K562 (cell line): Measurements from ENCODE around the gene RIPPLY3. TPM values are rescaled to one million over a fixed set of nuclear protein-coding genes. Genes with fewer than 3 reads are reported as not detected.

Source experiments
- CBX1 ChIP-seq: sonication (generic); IDR thresholded peaks from 2 replicates; pipeline ENCODE4 v1.6.1; 2016; ENCODE audit warnings: antibody characterized with exemption, low read depth, mild to moderate bottlenecking
- GTF2E2 ChIP-seq: fragments of 200-800 bp; sonication (Bioruptor generic); IDR thresholded peaks from 2 replicates; pipeline ENCODE4 v1.6.1; 2016; ENCODE audit warnings: missing genetic modification characterization, missing compliant biosample characterization
- HNRNPLL ChIP-seq: fragments of 200-400 bp; formaldehyde crosslinking; IDR thresholded peaks from 2 replicates; pipeline ENCODE4 v1.6.1; 2017; ENCODE audit warnings: low read length, low read depth, mild to moderate bottlenecking; ENCODE audit not compliant: poor library complexity, severe bottlenecking
- LCOR ChIP-seq: sonication (generic); formaldehyde crosslinking; IDR thresholded peaks from 2 replicates; pipeline ENCODE4 v1.8.0; 2022; ENCODE audit warnings: mild to moderate bottlenecking, missing genetic modification reagents
- POLR2B ChIP-seq: fragments of 450-650 bp; IDR thresholded peaks from 2 replicates; pipeline ENCODE4 v1.6.1; 2018; ENCODE audit warnings: low read depth; ENCODE audit not compliant: partially characterized antibody
- RUNX1 ChIP-seq: sonication (generic); IDR thresholded peaks from 2 replicates; pipeline ENCODE4 v1.6.1; 2016; ENCODE audit warnings: antibody characterized with exemption, low read depth
- TAF9B ChIP-seq: fragments of 450-650 bp; IDR thresholded peaks from 2 replicates; pipeline ENCODE4 v1.6.1; 2018; ENCODE audit warnings: mild to moderate bottlenecking; ENCODE audit not compliant: partially characterized antibody
- TBP ChIP-seq: optimal IDR thresholded peaks from 2 replicates; pipeline ENCODE3; 2011; ENCODE audit warnings: low read depth, low read length, improper control_type of control experiment
- U2AF1 ChIP-seq: fragments of 200-400 bp; formaldehyde crosslinking; optimal IDR thresholded peaks from 2 replicates; pipeline ENCODE3; 2017; ENCODE audit warnings: mild to moderate bottlenecking, low read depth, low read length, moderate library complexity
- ZNF121 ChIP-seq: sonication (generic); formaldehyde crosslinking; conservative IDR thresholded peaks from 2 replicates; pipeline ENCODE4 v1.8.0; 2022; ENCODE audit warnings: missing genetic modification reagents
- ZNF165 ChIP-seq: fragments of 250-450 bp; sonication (Bioruptor Pico); IDR thresholded peaks from 2 replicates; pipeline ENCODE4 v1.4.0; 2020; ENCODE audit warnings: borderline replicate concordance
- ZNF668 ChIP-seq: fragments of 250-450 bp; sonication (Bioruptor Pico); IDR thresholded peaks from 2 replicates; pipeline ENCODE4 v1.8.0; 2022; ENCODE audit warnings: mild to moderate bottlenecking, inconsistent platforms
- polyA plus RNA-seq, 8 experiments: library from polyadenylated mRNA; depleted of rRNA in 4 of 8; stranded (reverse) in 5 of 8; unstranded in 3 of 8; fragments of >200 nt; fragmentation: Nextera tagmentation in 2 of 8; fragmentation: Illumina TruSeq in 1 of 8; extraction: Ambion mirVana in 2 of 8; extraction: Trizol in 1 of 8; gene quantifications; 2 replicates each; pipeline versions ENCODE4 v1.2.1 to v1.2.3, GENCODE V29; 2011 to 2014; ENCODE audit warnings: inconsistent platforms in 1 of 8, missing spikeins in 1 of 8
- total RNA-seq, 7 experiments: library from RNA; depleted of rRNA in 6 of 7; stranded (reverse); fragments of >200 nt in 6 of 7; fragmentation: Illumina TruSeq in 2 of 7; extraction: Trizol in 2 of 7; gene quantifications; 2 replicates each; pipeline versions ENCODE4 v1.2.1 to v1.2.3, GENCODE V29; 2011 to 2021; ENCODE audit warnings: low replicate concordance in 1 of 7
- TF ChIP-seq, protein P1 (sequence below): fragments of 450-650 bp; IDR thresholded peaks from 2 replicates; pipeline ENCODE4 v1.7.0; 2016; ENCODE audit warnings: borderline replicate concordance
- TF ChIP-seq, protein P2 (sequence below): fragments of 250-450 bp; sonication (Bioruptor Pico); IDR thresholded peaks from 2 replicates; pipeline ENCODE4 v1.4.0; 2020
- TF ChIP-seq, protein P3 (sequence below): fragments of 450-650 bp; IDR thresholded peaks from 2 replicates; pipeline ENCODE4 v1.6.1; 2014; ENCODE audit warnings: low read depth, mild to moderate bottlenecking, moderate library complexity, borderline replicate concordance
- TF ChIP-seq, protein P4 (sequence below): fragments of 250-450 bp; sonication (Bioruptor Pico); IDR thresholded peaks from 2 replicates; pipeline ENCODE4 v1.5.0; 2020; ENCODE audit warnings: mild to moderate bottlenecking

Gene RIPPLY3
- total and polyA plus RNA-seq, 9 of the 15 experiments (the other 6 are each of a cell fraction or from before 2014, with no cell fraction given): not detected

DNA sequence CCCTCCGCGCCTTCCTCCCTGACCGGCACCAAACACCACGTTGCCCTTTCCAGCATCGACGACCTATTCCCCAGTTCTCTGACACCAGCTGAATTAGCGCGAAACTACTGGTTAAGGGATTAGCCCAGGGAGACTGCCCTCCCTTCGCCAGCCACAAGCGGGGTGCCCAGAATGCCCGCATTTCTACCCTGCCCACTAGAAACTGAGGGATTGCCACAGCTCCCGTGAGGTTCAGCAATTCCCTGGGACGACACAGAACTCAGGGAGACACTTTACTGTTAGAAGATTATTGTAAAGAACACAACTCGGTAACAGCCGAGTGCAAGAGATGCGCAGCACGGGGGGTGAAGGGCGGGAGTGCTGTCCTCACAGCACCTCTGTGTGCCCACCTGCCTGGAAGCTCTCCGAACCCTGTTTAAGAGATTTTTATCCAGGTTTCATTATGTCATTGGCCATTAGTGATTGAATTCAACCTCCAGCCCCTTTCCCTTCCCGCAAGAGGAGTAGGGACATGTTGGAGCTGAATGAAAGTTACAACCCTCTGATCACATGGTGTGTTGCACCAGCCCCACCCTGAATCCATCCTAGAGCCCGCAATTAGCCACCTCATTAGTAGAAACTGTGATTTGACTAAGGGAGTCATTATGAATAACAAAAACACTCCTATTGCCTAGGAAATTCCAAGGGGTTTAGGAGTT lies 15.8 kb upstream of the RIPPLY3 start (continued):
- TF ChIP-seq GTF2E2: no peak
- TF ChIP-seq TBP: peak; percentile 4
- TF ChIP-seq, protein P1, sequence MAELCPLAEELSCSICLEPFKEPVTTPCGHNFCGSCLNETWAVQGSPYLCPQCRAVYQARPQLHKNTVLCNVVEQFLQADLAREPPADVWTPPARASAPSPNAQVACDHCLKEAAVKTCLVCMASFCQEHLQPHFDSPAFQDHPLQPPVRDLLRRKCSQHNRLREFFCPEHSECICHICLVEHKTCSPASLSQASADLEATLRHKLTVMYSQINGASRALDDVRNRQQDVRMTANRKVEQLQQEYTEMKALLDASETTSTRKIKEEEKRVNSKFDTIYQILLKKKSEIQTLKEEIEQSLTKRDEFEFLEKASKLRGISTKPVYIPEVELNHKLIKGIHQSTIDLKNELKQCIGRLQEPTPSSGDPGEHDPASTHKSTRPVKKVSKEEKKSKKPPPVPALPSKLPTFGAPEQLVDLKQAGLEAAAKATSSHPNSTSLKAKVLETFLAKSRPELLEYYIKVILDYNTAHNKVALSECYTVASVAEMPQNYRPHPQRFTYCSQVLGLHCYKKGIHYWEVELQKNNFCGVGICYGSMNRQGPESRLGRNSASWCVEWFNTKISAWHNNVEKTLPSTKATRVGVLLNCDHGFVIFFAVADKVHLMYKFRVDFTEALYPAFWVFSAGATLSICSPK: no peak
- no peak for TF ChIP-seq HNRNPLL
- no peak for TF ChIP-seq ZNF668
- no peak for TF ChIP-seq ZNF121 (CRISPR knock-in tag)
- peak; percentile 13 for TF ChIP-seq POLR2B
- no peak for TF ChIP-seq CBX1
- TF ChIP-seq, protein P2, sequence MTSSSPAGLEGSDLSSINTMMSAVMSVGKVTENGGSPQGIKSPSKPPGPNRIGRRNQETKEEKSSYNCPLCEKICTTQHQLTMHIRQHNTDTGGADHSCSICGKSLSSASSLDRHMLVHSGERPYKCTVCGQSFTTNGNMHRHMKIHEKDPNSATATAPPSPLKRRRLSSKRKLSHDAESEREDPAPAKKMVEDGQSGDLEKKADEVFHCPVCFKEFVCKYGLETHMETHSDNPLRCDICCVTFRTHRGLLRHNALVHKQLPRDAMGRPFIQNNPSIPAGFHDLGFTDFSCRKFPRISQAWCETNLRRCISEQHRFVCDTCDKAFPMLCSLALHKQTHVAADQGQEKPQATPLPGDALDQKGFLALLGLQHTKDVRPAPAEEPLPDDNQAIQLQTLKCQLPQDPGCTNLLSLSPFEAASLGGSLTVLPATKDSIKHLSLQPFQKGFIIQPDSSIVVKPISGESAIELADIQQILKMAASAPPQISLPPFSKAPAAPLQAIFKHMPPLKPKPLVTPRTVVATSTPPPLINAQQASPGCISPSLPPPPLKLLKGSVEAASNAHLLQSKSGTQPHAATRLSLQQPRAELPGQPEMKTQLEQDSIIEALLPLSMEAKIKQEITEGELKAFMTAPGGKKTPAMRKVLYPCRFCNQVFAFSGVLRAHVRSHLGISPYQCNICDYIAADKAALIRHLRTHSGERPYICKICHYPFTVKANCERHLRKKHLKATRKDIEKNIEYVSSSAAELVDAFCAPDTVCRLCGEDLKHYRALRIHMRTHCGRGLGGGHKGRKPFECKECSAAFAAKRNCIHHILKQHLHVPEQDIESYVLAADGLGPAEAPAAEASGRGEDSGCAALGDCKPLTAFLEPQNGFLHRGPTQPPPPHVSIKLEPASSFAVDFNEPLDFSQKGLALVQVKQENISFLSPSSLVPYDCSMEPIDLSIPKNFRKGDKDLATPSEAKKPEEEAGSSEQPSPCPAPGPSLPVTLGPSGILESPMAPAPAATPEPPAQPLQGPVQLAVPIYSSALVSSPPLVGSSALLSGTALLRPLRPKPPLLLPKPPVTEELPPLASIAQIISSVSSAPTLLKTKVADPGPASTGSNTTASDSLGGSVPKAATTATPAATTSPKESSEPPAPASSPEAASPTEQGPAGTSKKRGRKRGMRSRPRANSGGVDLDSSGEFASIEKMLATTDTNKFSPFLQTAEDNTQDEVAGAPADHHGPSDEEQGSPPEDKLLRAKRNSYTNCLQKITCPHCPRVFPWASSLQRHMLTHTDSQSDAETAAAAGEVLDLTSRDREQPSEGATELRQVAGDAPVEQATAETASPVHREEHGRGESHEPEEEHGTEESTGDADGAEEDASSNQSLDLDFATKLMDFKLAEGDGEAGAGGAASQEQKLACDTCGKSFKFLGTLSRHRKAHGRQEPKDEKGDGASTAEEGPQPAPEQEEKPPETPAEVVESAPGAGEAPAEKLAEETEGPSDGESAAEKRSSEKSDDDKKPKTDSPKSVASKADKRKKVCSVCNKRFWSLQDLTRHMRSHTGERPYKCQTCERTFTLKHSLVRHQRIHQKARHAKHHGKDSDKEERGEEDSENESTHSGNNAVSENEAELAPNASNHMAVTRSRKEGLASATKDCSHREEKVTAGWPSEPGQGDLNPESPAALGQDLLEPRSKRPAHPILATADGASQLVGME (CRISPR knock-in tag): no peak
- TF ChIP-seq, protein P3, sequence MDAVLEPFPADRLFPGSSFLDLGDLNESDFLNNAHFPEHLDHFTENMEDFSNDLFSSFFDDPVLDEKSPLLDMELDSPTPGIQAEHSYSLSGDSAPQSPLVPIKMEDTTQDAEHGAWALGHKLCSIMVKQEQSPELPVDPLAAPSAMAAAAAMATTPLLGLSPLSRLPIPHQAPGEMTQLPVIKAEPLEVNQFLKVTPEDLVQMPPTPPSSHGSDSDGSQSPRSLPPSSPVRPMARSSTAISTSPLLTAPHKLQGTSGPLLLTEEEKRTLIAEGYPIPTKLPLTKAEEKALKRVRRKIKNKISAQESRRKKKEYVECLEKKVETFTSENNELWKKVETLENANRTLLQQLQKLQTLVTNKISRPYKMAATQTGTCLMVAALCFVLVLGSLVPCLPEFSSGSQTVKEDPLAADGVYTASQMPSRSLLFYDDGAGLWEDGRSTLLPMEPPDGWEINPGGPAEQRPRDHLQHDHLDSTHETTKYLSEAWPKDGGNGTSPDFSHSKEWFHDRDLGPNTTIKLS: no peak
- TF ChIP-seq, protein P4, sequence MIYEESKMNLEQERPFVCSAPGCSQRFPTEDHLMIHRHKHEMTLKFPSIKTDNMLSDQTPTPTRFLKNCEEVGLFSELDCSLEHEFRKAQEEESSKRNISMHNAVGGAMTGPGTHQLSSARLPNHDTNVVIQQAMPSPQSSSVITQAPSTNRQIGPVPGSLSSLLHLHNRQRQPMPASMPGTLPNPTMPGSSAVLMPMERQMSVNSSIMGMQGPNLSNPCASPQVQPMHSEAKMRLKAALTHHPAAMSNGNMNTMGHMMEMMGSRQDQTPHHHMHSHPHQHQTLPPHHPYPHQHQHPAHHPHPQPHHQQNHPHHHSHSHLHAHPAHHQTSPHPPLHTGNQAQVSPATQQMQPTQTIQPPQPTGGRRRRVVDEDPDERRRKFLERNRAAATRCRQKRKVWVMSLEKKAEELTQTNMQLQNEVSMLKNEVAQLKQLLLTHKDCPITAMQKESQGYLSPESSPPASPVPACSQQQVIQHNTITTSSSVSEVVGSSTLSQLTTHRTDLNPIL: no peak
- TF ChIP-seq LCOR: peak; percentile 70; the same call in 1 of the 2 replicates
- 0 out of 2 replicates have a peak, but pooled peaks have one; percentile 7 for TF ChIP-seq RUNX1
- TF ChIP-seq U2AF1: no peak
- no peak for TF ChIP-seq TAF9B
- TF ChIP-seq ZNF165 (CRISPR knock-in tag): no peak
